ENCODE measurements around the gene STK32B.
"Not testable (repeated sequence)": the region's sequence is repeated elsewhere in the genome, so short reads cannot be mapped to it uniquely, and the experiment has no call there.

STK32B gene

DNA sequence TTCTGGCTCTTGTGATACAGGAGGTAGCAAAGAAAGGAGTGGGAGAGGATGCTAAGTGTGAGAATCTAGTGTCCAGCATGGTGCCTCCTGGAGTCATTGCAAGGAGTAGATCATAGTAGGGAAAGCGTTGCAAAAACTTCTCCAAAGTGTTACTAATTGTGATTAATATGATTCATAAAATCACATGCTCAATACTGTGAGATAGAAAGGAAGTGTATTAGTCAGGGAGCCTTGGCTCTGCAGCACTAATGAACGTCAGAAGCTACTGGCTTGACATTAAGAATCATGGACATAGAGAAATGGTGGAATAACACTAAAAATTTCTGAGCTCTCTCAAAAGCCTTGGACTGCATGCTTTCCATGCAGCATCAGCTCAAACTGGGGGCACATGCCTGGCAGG, 358.0 kb downstream of the STK32B start:
- no peak for DNase-seq

- DNase-seq = no peak
Measured at GRCh38 chr4:5409972-5410618, 358.8 kb downstream of the STK32B start.

DNA sequence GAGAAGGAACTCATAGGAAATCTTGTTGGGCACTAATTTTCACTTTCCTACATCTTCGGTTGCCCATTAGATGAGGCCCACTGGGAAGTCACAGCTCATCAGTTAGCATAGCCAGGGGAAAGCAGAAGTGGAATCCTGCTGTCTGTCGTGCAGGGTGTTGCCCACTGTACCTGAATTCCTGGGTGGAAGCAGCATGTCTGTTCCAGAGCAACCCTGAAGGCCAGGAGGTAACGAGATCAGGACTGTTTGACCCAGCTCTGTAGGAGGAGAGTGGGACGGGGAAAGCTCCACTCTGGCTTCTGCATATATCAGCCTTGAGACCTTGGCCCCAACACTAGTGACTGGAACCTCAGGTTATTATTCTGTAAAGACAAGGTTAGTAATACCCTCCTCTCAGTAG, 361.0 kb downstream of the STK32B start:
- no peak for DNase-seq

- DNase-seq = no peak
Measured at GRCh38 chr4:5412751-5413150, 361.5 kb downstream of the STK32B start.

GRCh38 chr4:5416637-5417036, 365.4 kb downstream of the STK32B start:
- DNase-seq = no peak

- no peak for DNase-seq
Measured at GRCh38 chr4:5420266-5420665, 369.0 kb downstream of the STK32B start.

DNA sequence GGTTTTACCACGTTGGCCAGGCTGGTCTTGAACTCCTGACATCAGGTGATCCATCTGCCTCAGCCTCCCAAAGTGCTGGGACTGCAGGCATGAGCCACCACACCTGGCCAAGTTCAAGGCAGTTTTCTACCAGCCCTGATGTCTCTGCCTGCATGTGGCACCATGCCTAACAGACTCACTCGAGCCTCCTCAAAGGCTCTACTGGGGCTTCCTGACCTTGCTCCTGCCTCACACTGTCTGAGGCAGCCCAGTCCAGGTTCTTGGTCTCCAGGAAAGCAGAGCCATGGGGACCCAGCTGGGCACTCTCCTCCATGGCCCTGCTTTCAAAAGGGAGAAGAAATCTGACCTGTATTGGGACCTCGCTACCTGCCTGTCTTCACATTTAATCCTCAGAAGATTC, 370.1 kb downstream of the STK32B start:
- DNase-seq = no peak

DNA sequence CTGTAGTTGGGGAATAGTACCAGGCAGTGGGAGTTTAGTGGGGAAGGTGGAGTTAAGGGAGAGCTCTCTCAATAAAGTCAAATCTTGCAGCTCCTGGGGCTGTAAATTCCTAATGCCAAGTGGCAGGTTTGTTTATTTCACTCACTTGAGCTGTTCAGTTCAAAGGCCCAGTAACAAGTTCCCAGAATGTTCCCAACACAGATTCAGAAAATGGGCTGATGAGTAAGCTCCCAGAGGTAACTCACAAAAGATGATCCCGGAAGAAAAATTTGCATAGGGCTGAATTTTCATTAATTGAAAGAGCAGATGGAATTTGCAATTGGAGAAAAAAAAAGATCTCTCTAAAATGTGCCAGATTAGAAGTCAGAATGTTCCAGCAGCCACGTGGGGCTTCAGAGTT, 370.9 kb downstream of the STK32B start:
- DNase-seq = no peak

DNA sequence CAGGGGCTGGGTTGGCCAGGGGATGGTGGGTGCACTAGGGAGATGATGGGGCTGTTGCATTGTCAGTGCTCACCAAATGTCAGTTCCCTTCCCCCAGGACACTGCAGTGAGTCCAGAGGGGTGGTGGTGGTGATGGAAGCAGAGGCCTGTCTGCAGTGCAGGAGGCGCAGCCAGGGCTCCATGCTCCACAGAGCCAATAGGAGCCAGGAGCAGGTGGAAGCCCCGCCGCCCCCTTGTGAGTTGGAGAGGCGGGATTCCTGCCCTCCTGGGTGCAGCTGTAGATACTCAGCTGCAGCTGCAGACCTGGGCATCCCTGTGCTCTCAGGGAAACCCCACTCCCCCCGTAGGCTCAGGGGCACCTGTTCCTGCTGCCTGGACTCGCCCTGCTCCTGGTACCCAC, 372.4 kb downstream of the STK32B start:
- DNase-seq = no peak

GRCh38 chr4:5424211-5424610, 372.9 kb downstream of the STK32B start:
- DNase-seq = no peak

- DNase-seq = no peak
Measured at GRCh38 chr4:5424901-5425300, 373.6 kb downstream of the STK32B start.

DNA sequence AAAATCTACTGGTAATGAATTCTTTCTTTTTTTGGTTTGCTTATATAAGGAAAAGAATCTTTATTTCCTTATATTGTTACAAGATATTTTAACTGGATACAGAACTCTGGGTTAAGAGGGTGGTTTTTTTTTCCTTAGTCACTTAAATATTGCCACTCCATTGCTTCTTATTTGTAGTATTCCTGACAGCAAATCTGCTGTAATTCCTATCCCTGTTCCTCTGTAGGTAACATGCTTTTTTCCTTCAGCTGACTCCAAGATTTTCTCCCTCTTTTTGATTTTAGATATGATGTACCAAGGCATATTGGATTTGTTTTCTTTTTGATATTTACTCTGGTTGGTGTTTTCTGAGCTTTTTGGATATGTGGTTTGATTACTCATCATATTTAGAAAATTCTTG, 378.5 kb downstream of the STK32B start:
- no peak for DNase-seq

DNA sequence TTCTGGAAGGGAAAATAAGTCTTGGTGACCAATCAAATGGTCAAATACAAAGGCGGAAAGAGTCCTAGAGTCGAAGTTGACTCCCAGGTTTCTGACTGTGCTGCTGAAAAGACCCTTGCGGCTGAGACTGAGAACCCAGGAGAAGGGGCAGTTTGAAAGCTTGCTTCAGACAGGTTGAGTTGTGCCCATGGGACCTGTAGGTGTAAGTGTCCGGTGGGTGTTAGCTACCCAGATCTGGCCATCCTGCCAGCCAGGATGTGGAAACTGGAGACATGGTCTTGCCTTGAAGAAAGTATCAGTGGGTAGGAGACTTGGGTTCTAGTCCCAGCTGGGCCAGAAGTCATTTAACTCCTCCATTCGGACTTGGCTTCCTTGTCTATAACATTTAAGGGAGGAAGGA, 381.9 kb downstream of the STK32B start:
- DNase-seq = no peak

GRCh38 chr4:5435201-5435600, 383.9 kb downstream of the STK32B start:
- DNase-seq = no peak

GRCh38 chr4:5435823-5436222, 384.5 kb downstream of the STK32B start:
- DNase-seq = no peak

DNA sequence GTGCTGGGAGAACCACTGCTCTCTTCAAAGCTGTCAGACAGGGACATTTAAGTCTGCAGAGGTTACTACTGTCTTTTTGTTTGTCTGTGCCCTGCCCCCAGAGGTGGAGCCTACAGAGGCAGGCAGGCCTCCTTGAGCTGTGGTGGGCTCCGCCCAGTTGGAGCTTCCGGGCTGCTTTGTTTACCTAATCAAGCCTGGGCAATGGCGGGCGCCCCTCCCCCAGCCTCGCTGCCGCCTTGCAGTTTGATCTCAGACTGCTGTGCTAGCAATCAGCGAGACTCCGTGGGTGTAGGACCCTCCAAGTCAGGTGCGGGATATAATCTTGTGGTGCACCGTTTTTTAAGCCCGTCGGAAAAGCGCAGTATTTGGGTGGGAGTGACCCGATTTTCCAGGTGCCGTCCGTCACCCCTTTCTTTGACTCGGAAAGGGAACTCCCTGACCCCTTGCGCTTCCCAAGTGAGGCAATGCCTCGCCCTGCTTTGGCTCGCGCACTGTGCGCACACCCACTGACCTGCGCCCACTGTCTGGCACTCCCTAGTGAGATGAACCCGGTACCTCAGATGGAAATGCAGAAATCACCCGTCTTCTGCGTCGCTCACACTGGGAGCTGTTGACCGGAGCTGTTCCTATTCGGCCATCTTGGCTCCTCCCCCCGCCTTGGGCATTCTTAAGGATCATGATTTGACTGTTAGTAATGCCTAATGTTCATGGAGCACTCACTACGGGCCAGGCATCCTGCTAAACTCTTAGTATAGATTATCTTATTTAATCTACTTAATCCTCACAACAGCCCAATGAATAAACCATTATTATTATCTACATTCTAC, 392.9 kb downstream of the STK32B start:
- not testable (repeated sequence) for DNase-seq

- no peak for DNase-seq
Measured at GRCh38 chr4:5444918-5445517, 393.7 kb downstream of the STK32B start.

DNA sequence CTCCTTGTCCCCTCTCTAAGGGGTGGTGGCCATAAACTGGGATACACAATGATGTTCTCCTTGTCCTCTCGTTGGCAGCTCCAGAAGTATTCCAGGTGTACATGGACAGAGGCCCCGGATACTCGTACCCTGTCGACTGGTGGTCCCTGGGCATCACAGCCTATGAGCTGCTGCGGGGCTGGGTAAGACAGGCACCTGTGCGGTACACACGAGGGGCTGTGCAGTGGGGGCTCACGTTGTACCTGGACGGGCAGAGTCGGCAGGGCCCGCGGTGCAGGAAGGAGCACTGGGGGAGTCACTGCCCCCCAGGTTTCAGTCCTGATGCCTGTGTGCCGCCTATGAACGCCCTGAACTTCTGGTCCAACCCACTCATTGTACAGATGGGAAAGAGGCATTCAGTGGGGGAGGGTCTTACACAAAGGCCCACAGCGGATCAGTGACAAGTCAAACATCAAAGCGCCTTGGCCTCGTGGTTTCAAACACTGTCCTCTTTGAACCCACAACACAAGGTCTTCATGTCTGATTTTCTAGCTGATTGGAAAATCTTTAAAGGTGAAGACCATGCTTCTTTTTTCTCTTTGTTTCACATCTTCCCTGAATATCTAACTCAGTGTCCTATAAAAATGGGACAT, 395.4 kb downstream of the STK32B start:
- DNase-seq = no peak

DNA sequence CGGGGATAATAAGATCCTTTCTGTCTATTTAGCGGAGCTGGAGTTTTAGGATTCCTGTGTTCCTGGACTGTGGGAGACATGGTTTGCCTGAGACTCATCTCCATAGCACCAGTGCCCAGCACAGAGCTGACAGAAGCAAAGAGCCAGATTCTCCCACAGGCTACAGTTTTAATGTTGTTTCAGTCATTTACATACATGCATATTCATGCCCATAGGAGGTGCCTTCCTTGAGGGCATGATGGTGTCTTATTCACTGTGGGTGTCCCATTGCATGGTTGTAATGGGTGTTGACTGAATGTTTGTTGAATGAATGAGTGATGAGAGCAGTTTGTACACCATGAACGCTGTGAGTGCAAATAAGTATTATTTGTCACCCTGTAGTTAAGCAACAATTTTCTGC, 396.5 kb downstream of the STK32B start:
- DNase-seq = no peak

GRCh38 chr4:5448221-5448620, 396.9 kb downstream of the STK32B start:
- DNase-seq = no peak

DNA sequence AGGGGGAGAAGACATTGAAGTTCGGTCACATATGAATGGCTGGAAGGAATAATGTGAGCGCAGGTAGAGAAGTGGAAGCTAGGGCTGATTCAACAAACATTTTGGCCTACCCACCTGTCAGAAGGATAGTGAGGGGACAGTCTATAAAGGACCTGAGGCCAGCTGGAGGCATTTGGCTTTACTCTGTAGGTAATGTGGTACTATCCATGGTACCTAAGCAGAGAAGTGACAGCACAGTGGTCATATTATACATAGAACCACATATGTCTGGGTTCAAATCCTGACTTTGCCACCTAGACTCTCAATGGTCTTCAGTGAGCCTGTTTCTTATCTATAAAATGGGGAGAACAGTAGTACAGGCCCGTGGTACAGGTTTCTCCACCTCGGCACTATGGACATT, 400.0 kb downstream of the STK32B start:
- no peak for DNase-seq

DNA sequence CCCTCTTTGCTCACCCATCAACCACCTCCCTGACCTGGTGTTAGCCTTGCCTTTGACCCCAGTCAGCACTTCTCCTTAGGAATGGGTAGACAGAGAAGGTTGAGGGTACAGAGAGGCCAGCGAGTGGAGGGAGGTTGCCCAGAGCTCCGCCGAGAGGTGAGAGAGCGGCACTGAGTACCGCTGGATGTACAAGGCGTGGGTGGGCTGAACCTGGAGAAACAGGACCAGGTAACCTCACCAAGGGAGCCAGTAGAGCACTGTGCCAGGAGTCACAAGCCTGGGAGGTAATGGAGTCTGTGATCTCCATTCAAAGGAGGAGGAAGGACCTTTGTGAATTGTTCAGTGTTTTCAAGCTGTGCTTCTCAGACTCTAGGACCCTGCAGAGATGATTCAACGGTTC, 400.9 kb downstream of the STK32B start:
- no peak for DNase-seq

- DNase-seq = no peak
Measured at GRCh38 chr4:5455003-5455585, 403.8 kb downstream of the STK32B start.
